HUES6 (cell line): ENCODE measurements around the gene TEX22.
A peak's percentile ranks its signal among the peaks of the same experiment; 100 is the strongest.
"Not testable (repeated sequence)": the region's sequence is repeated elsewhere in the genome, so short reads cannot be mapped to it uniquely, and the experiment has no call there.

Experiments used
- H3K27ac ChIP-seq: 2 replicates; pipeline ENCODE4 v1.7.0; 2013; ENCODE audit warnings: low read depth, mild to moderate bottlenecking, low read length, inconsistent platforms
- H3K27me3 ChIP-seq: 2 replicates; pipeline ENCODE4 v1.6.1; 2013; ENCODE audit warnings: low read length; ENCODE audit not compliant: control insufficient read depth, insufficient read depth
- H3K36me3 ChIP-seq: 2 replicates; pipeline ENCODE4 v1.6.1; 2013; ENCODE audit warnings: low read length; ENCODE audit not compliant: control insufficient read depth, insufficient read depth
- H3K4me1 ChIP-seq: 2 replicates; pipeline ENCODE4 v1.6.1; 2013; ENCODE audit warnings: low read length; ENCODE audit not compliant: control insufficient read depth, insufficient read depth
- H3K4me3 ChIP-seq: 2 replicates; pipeline ENCODE4 v1.5.1; 2013; ENCODE audit warnings: low read depth, low read length
- H3K9ac ChIP-seq: one replicate; pipeline ENCODE4 v1.6.1; 2013; ENCODE audit warnings: mild to moderate bottlenecking, low read length
- H3K9me3 ChIP-seq: 2 replicates; pipeline ENCODE4 v1.6.1; 2013; ENCODE audit warnings: low read depth, low read length; ENCODE audit not compliant: control insufficient read depth, insufficient read depth

The TEX22 gene

GRCh38 chr14:105355850-105356604 lies 42.3 kb upstream of the TEX22 start:
- peaks cover 10% of the 10 kb centered on the region; the same call in 1 of the 2 replicates for H3K4me1 ChIP-seq
- no peaks in the 10 kb centered on the region for H3K9me3 ChIP-seq
- H3K27me3 ChIP-seq = no peaks in the 10 kb centered on the region
- no peak overlapping the region for H3K27ac ChIP-seq
- H3K36me3 ChIP-seq = peaks cover 17% of the 10 kb centered on the region
- no peak overlapping the region for H3K9ac ChIP-seq
- no peak overlapping the region for H3K4me3 ChIP-seq

DNA sequence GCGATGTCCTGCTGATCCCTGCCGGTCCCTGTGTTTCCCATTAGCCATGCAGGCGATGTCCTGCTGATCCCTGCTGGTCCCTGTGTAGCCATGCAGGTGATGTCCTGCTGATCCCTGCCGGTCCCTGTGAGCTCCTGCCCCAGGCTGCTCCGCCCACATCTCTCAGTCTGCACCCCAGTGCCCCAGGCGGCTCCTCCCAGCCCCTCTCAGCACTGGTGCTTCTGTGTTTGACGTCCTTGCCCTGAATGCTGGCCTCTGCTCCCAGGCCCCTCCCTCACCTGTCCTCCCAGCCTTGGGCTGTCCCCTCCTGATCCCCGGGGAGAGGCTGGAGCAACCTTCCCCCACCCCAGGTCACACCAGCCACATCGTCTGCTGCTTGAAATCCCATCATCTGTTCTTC lies 41.4 kb upstream of the TEX22 start:
- Histone ChIP-seq H3K9ac (no peak overlapping the region), H3K9me3 (no peaks in the 10 kb centered on the region), H3K4me1 (peaks cover 7% of the 10 kb centered on the region; the same call in 1 of the 2 replicates), H3K27ac (no peak overlapping the region), H3K36me3 (peaks cover 18% of the 10 kb centered on the region), H3K4me3 (no peak overlapping the region), H3K27me3 (no peaks in the 10 kb centered on the region)

DNA sequence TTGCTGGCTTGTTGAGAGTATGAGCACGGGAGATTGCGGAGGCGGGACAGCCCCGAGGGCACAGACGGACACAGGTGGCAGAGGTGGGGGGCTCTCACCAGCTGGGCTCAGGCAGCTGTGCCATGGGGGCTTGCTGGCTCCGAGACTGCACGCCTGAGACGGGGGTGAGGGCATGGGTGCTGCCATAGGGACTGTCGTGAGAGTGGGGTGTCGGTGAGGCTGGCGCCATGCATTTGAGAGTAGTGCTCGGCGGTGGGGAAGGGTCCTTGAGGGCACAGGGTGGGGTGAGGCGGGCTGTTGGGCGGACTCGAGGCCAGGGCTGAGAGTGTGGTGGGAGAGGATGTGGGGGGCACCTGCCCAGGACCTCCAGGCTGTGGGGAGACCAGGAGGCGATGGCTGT lies 40.7 kb upstream of the TEX22 start:
- Histone ChIP-seq H3K27ac (no peak overlapping the region), H3K27me3 (no peaks in the 10 kb centered on the region), H3K4me1 (peaks cover 5% of the 10 kb centered on the region; the same call in 1 of the 2 replicates), H3K4me3 (no peak overlapping the region), H3K9ac (no peak overlapping the region), H3K36me3 (peaks cover 18% of the 10 kb centered on the region), H3K9me3 (no peaks in the 10 kb centered on the region)

GRCh38 chr14:105358140-105358846 lies 40.0 kb upstream of the TEX22 start:
- Histone ChIP-seq H3K9ac (no peak overlapping the region), H3K36me3 (peaks cover 18% of the 10 kb centered on the region), H3K27me3 (no peaks in the 10 kb centered on the region), H3K4me1 (peaks cover 5% of the 10 kb centered on the region; the same call in 1 of the 2 replicates), H3K4me3 (no peak overlapping the region), H3K27ac (no peak overlapping the region), H3K9me3 (no peaks in the 10 kb centered on the region)

GRCh38 chr14:105358943-105359342 lies 39.4 kb upstream of the TEX22 start:
- H3K27ac ChIP-seq = no peak overlapping the region
- no peak overlapping the region for H3K9ac ChIP-seq
- peaks cover 18% of the 10 kb centered on the region for H3K36me3 ChIP-seq
- H3K4me1 ChIP-seq = peaks cover 5% of the 10 kb centered on the region; the same call in 1 of the 2 replicates
- H3K27me3 ChIP-seq = no peaks in the 10 kb centered on the region
- H3K9me3 ChIP-seq = no peaks in the 10 kb centered on the region
- H3K4me3 ChIP-seq = no peak overlapping the region

DNA sequence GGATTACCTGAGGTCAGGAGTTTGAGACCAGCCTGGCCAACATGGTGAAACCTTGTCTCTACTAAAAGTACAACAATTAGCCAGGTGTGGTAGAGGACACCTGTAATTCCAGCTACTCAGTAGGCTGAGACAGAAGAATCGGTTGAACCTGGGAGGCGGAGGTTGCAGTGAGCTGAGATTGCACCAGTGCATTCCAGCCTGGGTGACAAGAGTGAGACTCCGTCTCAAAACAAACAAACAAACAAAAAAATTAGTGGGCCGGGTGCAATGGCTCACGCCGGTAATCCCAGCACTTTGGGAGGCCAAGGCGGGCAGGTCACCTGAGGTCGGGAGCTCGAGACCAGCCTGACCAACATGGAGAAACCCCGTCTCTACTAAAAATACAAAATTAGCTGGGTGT lies 36.9 kb upstream of the TEX22 start:
- H3K36me3 ChIP-seq = peaks cover 10% of the 10 kb centered on the region
- H3K4me1 ChIP-seq, H3K9ac ChIP-seq, H3K9me3 ChIP-seq, H3K27me3 ChIP-seq, H3K4me3 ChIP-seq, H3K27ac ChIP-seq: not testable (repeated sequence)

- Histone ChIP-seq H3K36me3 (peaks cover 18% of the 10 kb centered on the region; the same call in 1 of the 2 replicates), H3K9me3 (no peaks in the 10 kb centered on the region), H3K9ac (no peak overlapping the region), H3K27me3 (no peaks in the 10 kb centered on the region; the same call in 1 of the 2 replicates), H3K27ac (no peak overlapping the region), H3K4me1 (no peaks in the 10 kb centered on the region), H3K4me3 (peak overlapping the region; percentile 40)
Measured at GRCh38 chr14:105363847-105364708, 34.3 kb upstream of the TEX22 start.

DNA sequence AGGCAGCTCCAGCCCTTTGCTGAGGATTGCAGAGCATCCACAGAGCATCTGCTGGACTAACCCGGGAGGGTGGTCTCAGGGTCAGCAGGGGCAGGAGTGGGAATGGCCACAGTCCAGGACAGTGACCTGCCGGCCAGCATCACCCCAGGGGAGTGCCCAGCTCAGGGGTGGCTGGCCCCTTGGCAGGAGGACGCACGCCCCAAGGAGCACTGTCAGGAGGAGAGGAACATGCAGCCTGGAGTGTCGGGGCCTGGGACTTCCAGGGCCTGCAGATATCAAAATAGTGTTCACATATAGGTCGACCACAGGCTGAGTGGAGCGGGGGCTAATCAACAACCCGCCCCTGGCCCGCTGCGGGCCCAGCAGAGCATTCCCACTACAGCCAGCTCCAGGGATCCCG lies 33.2 kb upstream of the TEX22 start:
- Histone ChIP-seq H3K9me3 (no peaks in the 10 kb centered on the region), H3K4me3 (no peak overlapping the region), H3K36me3 (peaks cover 18% of the 10 kb centered on the region; the same call in 1 of the 2 replicates), H3K27ac (no peak overlapping the region), H3K4me1 (no peaks in the 10 kb centered on the region), H3K9ac (no peak overlapping the region), H3K27me3 (no peaks in the 10 kb centered on the region; the same call in 1 of the 2 replicates)

DNA sequence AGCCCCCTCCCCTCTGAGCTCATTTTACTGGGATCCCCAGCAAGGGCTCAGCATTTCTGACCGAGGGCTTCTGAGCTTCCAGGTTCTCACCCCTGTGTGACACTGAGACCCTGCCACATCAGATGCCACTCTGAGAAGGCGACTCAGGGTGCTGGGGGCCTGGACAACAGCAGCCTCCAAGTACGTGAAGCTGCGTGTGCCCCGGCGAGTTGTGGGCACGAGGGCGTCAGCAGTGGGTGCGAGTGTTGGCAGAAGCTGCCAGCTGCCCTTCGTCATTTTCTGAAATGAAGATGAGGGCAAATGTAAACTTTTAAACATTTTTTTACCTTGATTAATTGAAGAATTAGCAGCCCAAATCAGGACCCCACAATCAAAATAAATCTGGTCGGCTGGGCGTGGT lies 32.7 kb upstream of the TEX22 start:
- Histone ChIP-seq H3K4me1 (no peaks in the 10 kb centered on the region), H3K36me3 (peaks cover 16% of the 10 kb centered on the region; the same call in 1 of the 2 replicates), H3K9me3 (no peaks in the 10 kb centered on the region), H3K27ac (no peak overlapping the region), H3K27me3 (no peaks in the 10 kb centered on the region; the same call in 1 of the 2 replicates), H3K4me3 (no peak overlapping the region), H3K9ac (no peak overlapping the region)

DNA sequence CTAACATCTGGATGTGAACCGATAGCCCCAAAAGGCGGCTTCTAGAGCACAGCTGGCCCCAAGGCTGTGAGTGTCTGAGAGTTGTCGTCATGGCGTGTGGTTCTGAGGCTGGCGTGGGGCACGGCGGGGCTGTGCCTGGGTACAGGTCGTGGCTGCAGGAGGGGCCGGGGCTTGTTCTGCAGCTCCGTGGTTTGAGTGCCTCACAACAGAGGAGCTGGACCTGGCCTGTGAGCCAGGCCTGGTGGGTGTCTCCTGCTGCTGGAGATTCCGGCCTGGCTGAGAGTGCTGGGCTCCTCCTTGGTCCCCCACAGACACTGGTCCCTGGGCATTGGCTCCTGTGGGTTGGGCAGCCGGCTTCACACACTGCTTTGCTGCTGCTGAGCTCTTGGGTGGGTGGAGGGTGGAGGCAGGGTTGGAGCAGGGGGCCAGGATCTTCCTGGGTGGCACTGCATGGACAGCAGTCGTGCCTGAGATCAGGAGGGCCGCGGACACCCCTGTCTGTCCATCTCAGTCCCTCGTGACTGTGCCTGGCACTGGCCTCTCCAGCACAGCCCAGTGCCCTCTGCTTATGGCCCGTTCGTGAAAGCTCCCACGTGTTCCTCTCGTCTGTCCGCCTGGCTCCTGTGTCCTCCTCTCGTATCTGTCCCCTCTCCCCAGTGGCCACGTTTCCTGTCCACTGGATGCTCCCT lies 31.8 kb upstream of the TEX22 start:
- H3K4me3 ChIP-seq = no peak overlapping the region
- H3K9me3 ChIP-seq = no peaks in the 10 kb centered on the region
- H3K27me3 ChIP-seq = no peaks in the 10 kb centered on the region; the same call in 1 of the 2 replicates
- H3K27ac ChIP-seq = no peak overlapping the region
- no peaks in the 10 kb centered on the region for H3K4me1 ChIP-seq
- peaks cover 12% of the 10 kb centered on the region; the same call in 1 of the 2 replicates for H3K36me3 ChIP-seq
- H3K9ac ChIP-seq = no peak overlapping the region
